T-helper 2 cell treated with Interferon-gamma antibody and Interleukin-4, amounts not matched to agents 100 ng/mL and 5 ng/mL, for 36 hours (primary cell): ENCODE results near the gene CHRNA7. TPM values are rescaled to one million over a fixed set of nuclear protein-coding genes. Genes with fewer than 3 reads are reported as not detected.
"Not testable (repeated sequence)": the region's sequence is repeated elsewhere in the genome, so short reads cannot be mapped to it uniquely, and the experiment has no call there.

Source experiments
- intact Hi-C: fragments of 100-400 bp; cut with micrococcal nuclease; formaldehyde crosslinking; loops from one replicate; pipeline ENCODE4 v1.15.1; 2023
- total RNA-seq: library from RNA; stranded (reverse); gene quantifications from 2 replicates; pipeline ENCODE4 v1.2.3, GENCODE V29; 2022

Gene CHRNA7
- total RNA-seq, 1 donor from 2014 or later: not detected

GRCh38 chr15:32119694-32120330, 89.5 kb downstream of the CHRNA7 start:
- intact Hi-C loops: no loop called here

- intact Hi-C loops: no loop called here
These were observed 90.5 kb downstream of the CHRNA7 start for GRCh38 chr15:32120577-32121383.

- intact Hi-C loops: no loop called here
These were observed 91.0 kb downstream of the CHRNA7 start for GRCh38 chr15:32121384-32121695.

GRCh38 chr15:32122013-32122412, 91.7 kb downstream of the CHRNA7 start:
- intact Hi-C loops: no loop called here

- intact Hi-C loops: no loop called here
These were observed 93.2 kb downstream of the CHRNA7 start for GRCh38 chr15:32123473-32123872.

- intact Hi-C loops: no loop called here
These were observed 94.4 kb downstream of the CHRNA7 start for GRCh38 chr15:32124726-32125125.

GRCh38 chr15:32125595-32125994, 95.3 kb downstream of the CHRNA7 start:
- intact Hi-C loops: no loop called here

- intact Hi-C loops: no loop called here
These were observed 99.5 kb downstream of the CHRNA7 start for GRCh38 chr15:32129815-32130214.

- intact Hi-C loops: no loop called here
These were observed 100.5 kb downstream of the CHRNA7 start for GRCh38 chr15:32130823-32131222.

GRCh38 chr15:32131803-32132202, 101.5 kb downstream of the CHRNA7 start:
- intact Hi-C loops: no loop called here

- intact Hi-C loops: no loop called here
These were observed 102.5 kb downstream of the CHRNA7 start for GRCh38 chr15:32132859-32133258.

GRCh38 chr15:32134842-32135241, 104.5 kb downstream of the CHRNA7 start:
- intact Hi-C loops: no loop called here

GRCh38 chr15:32135335-32135734, 105.0 kb downstream of the CHRNA7 start:
- intact Hi-C loops: no loop called here

GRCh38 chr15:32145512-32145911, 115.2 kb downstream of the CHRNA7 start:
- intact Hi-C loops: not testable (repeated sequence)

GRCh38 chr15:32148833-32149555, 118.7 kb downstream of the CHRNA7 start:
- intact Hi-C loops: no loop called here

- intact Hi-C loops: no loop called here
These were observed 122.3 kb downstream of the CHRNA7 start for GRCh38 chr15:32152574-32152973.

- intact Hi-C loops: not testable (repeated sequence)
These were observed 123.7 kb downstream of the CHRNA7 start for GRCh38 chr15:32153868-32154623.

- intact Hi-C loops: not testable (repeated sequence)
These were observed 131.8 kb downstream of the CHRNA7 start for GRCh38 chr15:32162143-32162542.

GRCh38 chr15:32164065-32164464, 133.8 kb downstream of the CHRNA7 start:
- intact Hi-C loops: not testable (repeated sequence)

- intact Hi-C loops: not testable (repeated sequence)
These were observed 134.4 kb downstream of the CHRNA7 start for GRCh38 chr15:32164747-32165146.

GRCh38 chr15:32165775-32166174, 135.5 kb downstream of the CHRNA7 start:
- intact Hi-C loops: not testable (repeated sequence)

GRCh38 chr15:32166270-32166669, 136.0 kb downstream of the CHRNA7 start:
- intact Hi-C loops: not testable (repeated sequence)
